ENCODE measurements around the gene EFCAB13. TPM values are rescaled to one million over a fixed set of nuclear protein-coding genes. Genes with fewer than 3 reads are reported as not detected.

EFCAB13 gene
- total and polyA plus RNA-seq, 2 of the 4 experiments (the other 2 are of a cell fraction), result 0.77 to 1.4 TPM

GRCh38 chr17:47318197-47318918 lies 5.4 kb upstream of the EFCAB13 start:
- peaks cover 4% of the 10 kb centered on the region; the same call in 1 of the 2 replicates for H3K9me1 ChIP-seq (ENCODE audit: insufficient read depth, low read length)
- no peak overlapping the region for H2BK5ac ChIP-seq (ENCODE audit: low read depth, low read length, poor library complexity, severe bottlenecking)
- H3K18ac ChIP-seq (ENCODE audit: low read depth, low read length), result no peak overlapping the region
- peaks cover 0 to 12% of the 10 kb centered on the region in 2 experiments; a peak in 2 of 4 replicates for H3K79me1 ChIP-seq (ENCODE audit: low read depth in 1 of 2, low read length in 2 of 2)
- intact Hi-C loops (cut with micrococcal nuclease) (loop anchor here (5.0 kb wide), 1 partner anchor 131 kb away; the partner anchor contains the start of gene CDC27), dilution Hi-C loops (cut with HindIII; ENCODE audit: low sequenced_read_pairs, unreplicated experiment) (no loop called here), in situ Hi-C loops (cut with MboI; ENCODE audit: low sequenced_read_pairs) (no loop called here)
- H3K4ac ChIP-seq (ENCODE audit: low read depth, low read length), result no peak overlapping the region
- TF ChIP-seq SMC3 (IDR thresholded peaks at IDR 0.05; ENCODE audit: low read depth, low read length), result no peak
- TF ChIP-seq RCOR1 (IDR thresholded peaks at IDR 0.05; ENCODE audit: insufficient replicate concordance, low read length), result no peak
- TF ChIP-seq MAZ (IDR thresholded peaks at IDR 0.05; ENCODE audit: borderline replicate concordance, low read depth, low read length), result no peak
- TF ChIP-seq, protein P1, sequence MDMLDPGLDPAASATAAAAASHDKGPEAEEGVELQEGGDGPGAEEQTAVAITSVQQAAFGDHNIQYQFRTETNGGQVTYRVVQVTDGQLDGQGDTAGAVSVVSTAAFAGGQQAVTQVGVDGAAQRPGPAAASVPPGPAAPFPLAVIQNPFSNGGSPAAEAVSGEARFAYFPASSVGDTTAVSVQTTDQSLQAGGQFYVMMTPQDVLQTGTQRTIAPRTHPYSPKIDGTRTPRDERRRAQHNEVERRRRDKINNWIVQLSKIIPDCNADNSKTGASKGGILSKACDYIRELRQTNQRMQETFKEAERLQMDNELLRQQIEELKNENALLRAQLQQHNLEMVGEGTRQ (IDR thresholded peaks at IDR 0.05; ENCODE audit: low read depth, low read length), result no peak
- no peak for TF ChIP-seq CEBPB (IDR thresholded peaks at IDR 0.05; ENCODE audit: low read depth, low read length)
- TF ChIP-seq MAFK (IDR thresholded peaks at IDR 0.05; ENCODE audit: low read depth, low read length), result no peak
- no peak for TF ChIP-seq MXI1 (IDR thresholded peaks at IDR 0.05; ENCODE audit: borderline replicate concordance, low read depth, low read length)
- TF ChIP-seq BHLHE40 (IDR thresholded peaks at IDR 0.05; ENCODE audit: low read depth, low read length), result no peak
- H2AK9ac ChIP-seq (replicated peaks; ENCODE audit: low read depth, low read length, poor library complexity), result no peak overlapping the region
- no CpG with 5 or more reads among the region's 3 CpGs for WGBS, 2 experiments (ENCODE audit: extremely low coverage in 2 of 2, insufficient read length in 1 of 2)
- ChIA-PET CTCF (no interaction called here), POLR2A (ENCODE audit: unreplicated experiment) (no interaction called here)
- no peaks in the 10 kb centered on the region for H3K27me3 ChIP-seq (ENCODE audit: control insufficient read depth, insufficient read depth, low read length)
- no peak for ATAC-seq (ENCODE audit: low read depth)
- no peak overlapping the region for H2BK15ac ChIP-seq (ENCODE audit: low read depth, low read length)
- BruUV-seq (replicated peaks), result no TSS peak
- no peak overlapping the region for H3K23ac ChIP-seq (ENCODE audit: low read depth, low read length)
- no peaks in the 10 kb centered on the region for H3K9me3 ChIP-seq (ENCODE audit: control insufficient read depth, insufficient read depth, low read length)
- H2AK5ac ChIP-seq (ENCODE audit: low read depth, low read length), result no peak overlapping the region; the same call in 1 of the 2 replicates
- H4K5ac ChIP-seq (ENCODE audit: low read depth, low read length), result no peak overlapping the region
- H3K14ac ChIP-seq (replicated peaks; ENCODE audit: low read depth, low read length), result 0 out of 2 replicates have a peak overlapping the region, but pooled peaks have one; percentile 41
- no peak overlapping the region for H3K56ac ChIP-seq (ENCODE audit: extremely low read depth, insufficient read depth, low read length)
- H2AFZ ChIP-seq (replicated peaks; ENCODE audit: low read length, poor library complexity), result no peak overlapping the region
- peaks cover 13% of the 10 kb centered on the region for H3K4me1 ChIP-seq (ENCODE audit: control insufficient read depth, insufficient read depth, low read length)
- no peak for DNase-seq
- H4K20me1 ChIP-seq (ENCODE audit: insufficient read depth, low read length), result no peaks in the 10 kb centered on the region
- no peak overlapping the region for H3K27ac ChIP-seq (ENCODE audit: insufficient read depth, low read length)
- no peak overlapping the region for H3K9ac ChIP-seq (ENCODE audit: low read depth, low read length)
- no peaks in the 10 kb centered on the region for H3K36me3 ChIP-seq (ENCODE audit: control insufficient read depth, insufficient read depth, low read length)
- no peak overlapping the region for H2BK120ac ChIP-seq (ENCODE audit: low read depth, low read length)
- H2BK20ac ChIP-seq (ENCODE audit: low read depth, low read length), result no peak overlapping the region
- H4K8ac ChIP-seq (ENCODE audit: low read depth in 2 of 2, low read length in 2 of 2), result no peak overlapping the region
- no peak overlapping the region for H4K91ac ChIP-seq (ENCODE audit: insufficient read depth, low read depth, low read length)
- H3K4me3 ChIP-seq (ENCODE audit: insufficient read depth, low read depth, low read length), result no peak overlapping the region
- no peak overlapping the region for H3K4me2 ChIP-seq (ENCODE audit: low read depth, low read length)

Data from IMR-90 (cell line).